OCI-LY3 (cell line): ENCODE measurements around the gene CIB1.

Source experiments
- H2AFZ ChIP-seq: fragments of 200-600, 300-600 bp; shearing (Covaris generic); 2 replicates; pipeline ENCODE4 v1.6.0; 2014; ENCODE audit warnings: antibody characterized with exemption, low read depth, low read length
- H3K27ac ChIP-seq: fragments of 200-600, 300-600 bp; sonication (generic); 2 replicates; pipeline ENCODE4 v1.5.1; 2014; ENCODE audit warnings: mild to moderate bottlenecking, low read length, moderate library complexity, mixed read lengths
- H3K27me3 ChIP-seq: fragments of 200-600, 300-600 bp; sonication (generic); 2 replicates; pipeline ENCODE4 v1.6.1; 2014; ENCODE audit warnings: low read depth, low read length, mixed read lengths
- H3K36me3 ChIP-seq: fragments of 200-600, 300-600 bp; sonication (generic); replicated peaks from 2 replicates; pipeline ENCODE3; 2014; ENCODE audit warnings: low read depth, low read length, mixed read lengths
- H3K4me1 ChIP-seq: fragments of 300-600, 200-600 bp; sonication (generic); 2 replicates; pipeline ENCODE4 v1.6.1; 2014; ENCODE audit warnings: low read length, mixed read lengths
- H3K4me2 ChIP-seq: fragments of 200-600, 300-600 bp; sonication (generic); 2 replicates; pipeline ENCODE4 v1.6.1; 2014; ENCODE audit warnings: low read length, mixed read lengths
- H3K4me3 ChIP-seq: fragments of 300-600, 200-600 bp; sonication (generic); 2 replicates; pipeline ENCODE4 v1.5.1; 2014; ENCODE audit warnings: antibody characterized with exemption, mild to moderate bottlenecking, low read length, moderate library complexity
- H3K79me2 ChIP-seq: fragments of 300-600, 200-600 bp; shearing (Covaris generic); 2 replicates; pipeline ENCODE4 v1.6.1; 2014; ENCODE audit warnings: mild to moderate bottlenecking, low read length, mixed read lengths
- H3K9ac ChIP-seq: fragments of 300-600, 200-600 bp; shearing (Covaris generic); 2 replicates; pipeline ENCODE4 v1.6.0; 2014; ENCODE audit warnings: mild to moderate bottlenecking, low read length, moderate library complexity
- H3K9me3 ChIP-seq: fragments of 200-600, 300-600 bp; shearing (Covaris generic); 2 replicates; pipeline ENCODE4 v1.6.1; 2014; ENCODE audit warnings: low read length, mixed read lengths; ENCODE audit not compliant: insufficient read depth
- H4K20me1 ChIP-seq: fragments of 200-600, 300-600 bp; sonication (generic); 2 replicates; pipeline ENCODE4 v1.6.1; 2016; ENCODE audit warnings: low read length, mixed read lengths; ENCODE audit not compliant: insufficient read depth
- CTCF ChIP-seq: fragments of 200-600, 300-600 bp; sonication (generic); IDR thresholded peaks from 2 replicates; pipeline ENCODE4 v1.5.1; 2014; ENCODE audit warnings: antibody characterized with exemption, low read length, low read depth
- EZH2phosphoT487 ChIP-seq: fragments of 200-600 bp; shearing (Covaris generic); IDR thresholded peaks from 2 replicates; pipeline ENCODE4 v1.6.1; 2018; ENCODE audit warnings: antibody characterized with exemption, mixed run types, low read depth

CIB1 gene

GRCh38 chr15:90270502-90271150 is 36.9 kb upstream of the CIB1 start:
- Histone ChIP-seq H3K79me2 (peaks cover 70% of the 10 kb centered on the region), H3K27ac (no peak overlapping the region), H3K9ac (no peak overlapping the region), H3K9me3 (no peaks in the 10 kb centered on the region), H3K27me3 (no peaks in the 10 kb centered on the region), H3K4me2 (no peak overlapping the region), H3K36me3 (peaks cover 50% of the 10 kb centered on the region), H2AFZ (no peak overlapping the region), H4K20me1 (peaks cover 26% of the 10 kb centered on the region), H3K4me3 (no peak overlapping the region), H3K4me1 (peaks cover 8% of the 10 kb centered on the region)
- TF ChIP-seq CTCF (no peak), EZH2phosphoT487 (no peak)

- Histone ChIP-seq H3K27me3 (no peaks in the 10 kb centered on the region), H3K27ac (no peak overlapping the region), H2AFZ (no peak overlapping the region), H4K20me1 (peaks cover 26% of the 10 kb centered on the region), H3K9ac (no peak overlapping the region), H3K4me2 (no peak overlapping the region), H3K9me3 (no peaks in the 10 kb centered on the region), H3K79me2 (peaks cover 81% of the 10 kb centered on the region), H3K4me1 (peaks cover 17% of the 10 kb centered on the region), H3K4me3 (no peak overlapping the region), H3K36me3 (peaks cover 47% of the 10 kb centered on the region)
- no peak for TF ChIP-seq EZH2phosphoT487
- no peak for TF ChIP-seq CTCF
Measured at GRCh38 chr15:90268415-90268814, 34.7 kb upstream of the CIB1 start.

GRCh38 chr15:90266485-90266884 is 32.7 kb upstream of the CIB1 start:
- Histone ChIP-seq H3K9ac (peak overlapping the region; percentile 70), H2AFZ (peak overlapping the region; percentile 67; the same call in 1 of the 2 replicates), H3K27ac (peak overlapping the region; percentile 72), H3K36me3 (peaks cover 29% of the 10 kb centered on the region), H3K4me1 (peaks cover 17% of the 10 kb centered on the region), H3K4me3 (peak overlapping the region; percentile 82), H4K20me1 (peaks cover 20% of the 10 kb centered on the region), H3K4me2 (peak overlapping the region; percentile 88), H3K27me3 (no peaks in the 10 kb centered on the region), H3K79me2 (peaks cover 63% of the 10 kb centered on the region), H3K9me3 (no peaks in the 10 kb centered on the region)
- TF ChIP-seq CTCF: no peak
- no peak for TF ChIP-seq EZH2phosphoT487

GRCh38 chr15:90266061-90266431 is 32.3 kb upstream of the CIB1 start:
- Histone ChIP-seq H3K27me3 (no peaks in the 10 kb centered on the region), H2AFZ (peak overlapping the region; percentile 67), H3K79me2 (peaks cover 59% of the 10 kb centered on the region), H3K36me3 (peaks cover 24% of the 10 kb centered on the region), H3K27ac (peak overlapping the region; percentile 72), H3K4me2 (peak overlapping the region; percentile 88), H3K9me3 (no peaks in the 10 kb centered on the region), H3K9ac (peak overlapping the region; percentile 70), H3K4me1 (peaks cover 17% of the 10 kb centered on the region), H3K4me3 (peak overlapping the region; percentile 82), H4K20me1 (peaks cover 20% of the 10 kb centered on the region)
- TF ChIP-seq EZH2phosphoT487 (no peak), CTCF (no peak)
